ENCODE measurements around the gene HTR6. TPM values are rescaled to one million over a fixed set of nuclear protein-coding genes. Genes with fewer than 3 reads are reported as not detected.

HTR6 gene
- total and polyA plus RNA-seq, 2 donors (not counting 1 experiment from before 2014, with no cell fraction given), result under 0.01 to 0.02 TPM

GRCh38 chr1:19685994-19686393, 21.3 kb downstream of the HTR6 start:
- Histone ChIP-seq H3K4me3 (replicated peaks in 1 of 4; ENCODE audit: control extremely low read depth in 1 of 4, insufficient read depth in 1 of 4, low read depth in 3 of 4, low read length in 4 of 4) (no peak overlapping the region), H3K9ac (ENCODE audit: insufficient read depth, low read length) (no peak overlapping the region), H3K4me2 (ENCODE audit: extremely low read depth, insufficient read depth, low read length) (no peak overlapping the region), H3K36me3 (ENCODE audit: control insufficient read depth, insufficient read depth, low read length) (no peaks in the 10 kb centered on the region), H3K4me1 (ENCODE audit: control insufficient read depth, extremely low read depth, insufficient read depth, low read length) (peaks cover 4% of the 10 kb centered on the region), H3K27me3 (ENCODE audit: control insufficient read depth, insufficient read depth, low read length) (no peaks in the 10 kb centered on the region), H3K79me2 (ENCODE audit: control insufficient read depth, insufficient read depth, low read length) (no peaks in the 10 kb centered on the region), H3K27ac (ENCODE audit: insufficient read depth, low read length) (no peak overlapping the region), H3K9me3 (ENCODE audit: control insufficient read depth, insufficient read depth, low read depth, low read length) (no peaks in the 10 kb centered on the region), H2AFZ (ENCODE audit: low read length) (no peak overlapping the region), H4K20me1 (ENCODE audit: control insufficient read depth, extremely low read depth, insufficient read depth, low read length) (no peaks in the 10 kb centered on the region)
- no peak for DNase-seq (ENCODE audit: low read depth in 2 of 2)
- TF ChIP-seq CTCF (conservative IDR thresholded peaks at IDR 0.05 in 1 of 2, IDR thresholded peaks at IDR 0.05 in 1 of 2; ENCODE audit: low read depth in 1 of 2, low read length in 2 of 2) (no peak), EZH2 (IDR thresholded peaks at IDR 0.05; ENCODE audit: low read length, missing control alignments) (no peak)

GRCh38 chr1:19687414-19687813, 22.7 kb downstream of the HTR6 start:
- Histone ChIP-seq H3K9me3 (ENCODE audit: control insufficient read depth, insufficient read depth, low read depth, low read length) (no peaks in the 10 kb centered on the region), H3K4me2 (ENCODE audit: extremely low read depth, insufficient read depth, low read length) (no peak overlapping the region), H2AFZ (ENCODE audit: low read length) (no peak overlapping the region), H4K20me1 (ENCODE audit: control insufficient read depth, extremely low read depth, insufficient read depth, low read length) (no peaks in the 10 kb centered on the region), H3K4me1 (ENCODE audit: control insufficient read depth, extremely low read depth, insufficient read depth, low read length) (peaks cover 3% of the 10 kb centered on the region), H3K79me2 (ENCODE audit: control insufficient read depth, insufficient read depth, low read length) (no peaks in the 10 kb centered on the region), H3K36me3 (ENCODE audit: control insufficient read depth, insufficient read depth, low read length) (no peaks in the 10 kb centered on the region), H3K4me3 (replicated peaks in 1 of 4; ENCODE audit: control extremely low read depth in 1 of 4, insufficient read depth in 1 of 4, low read depth in 3 of 4, low read length in 4 of 4) (no peak overlapping the region), H3K27ac (ENCODE audit: insufficient read depth, low read length) (no peak overlapping the region), H3K27me3 (ENCODE audit: control insufficient read depth, insufficient read depth, low read length) (no peaks in the 10 kb centered on the region), H3K9ac (ENCODE audit: insufficient read depth, low read length) (no peak overlapping the region)
- DNase-seq (ENCODE audit: low read depth in 2 of 2), result no peak
- no peak for TF ChIP-seq EZH2 (IDR thresholded peaks at IDR 0.05; ENCODE audit: low read length, missing control alignments)
- no peak for TF ChIP-seq CTCF (conservative IDR thresholded peaks at IDR 0.05 in 1 of 2, IDR thresholded peaks at IDR 0.05 in 1 of 2; ENCODE audit: low read depth in 1 of 2, low read length in 2 of 2)

- H3K4me3 ChIP-seq (replicated peaks in 1 of 4; ENCODE audit: control extremely low read depth in 1 of 4, insufficient read depth in 1 of 4, low read depth in 3 of 4, low read length in 4 of 4), result no peak overlapping the region
- no peak for DNase-seq (ENCODE audit: low read depth in 2 of 2)
- no peak overlapping the region for H2AFZ ChIP-seq (ENCODE audit: low read length)
- H3K4me1 ChIP-seq (ENCODE audit: control insufficient read depth, extremely low read depth, insufficient read depth, low read length), result no peaks in the 10 kb centered on the region
- TF ChIP-seq CTCF (conservative IDR thresholded peaks at IDR 0.05 in 1 of 2, IDR thresholded peaks at IDR 0.05 in 1 of 2; ENCODE audit: low read depth in 1 of 2, low read length in 2 of 2), result no peak
- TF ChIP-seq EZH2 (IDR thresholded peaks at IDR 0.05; ENCODE audit: low read length, missing control alignments), result no peak
- H3K4me2 ChIP-seq (ENCODE audit: extremely low read depth, insufficient read depth, low read length), result no peak overlapping the region
- H4K20me1 ChIP-seq (ENCODE audit: control insufficient read depth, extremely low read depth, insufficient read depth, low read length), result no peaks in the 10 kb centered on the region
- no peak overlapping the region for H3K9ac ChIP-seq (ENCODE audit: insufficient read depth, low read length)
- H3K79me2 ChIP-seq (ENCODE audit: control insufficient read depth, insufficient read depth, low read length), result no peaks in the 10 kb centered on the region
- H3K27me3 ChIP-seq (ENCODE audit: control insufficient read depth, insufficient read depth, low read length), result no peaks in the 10 kb centered on the region
- H3K9me3 ChIP-seq (ENCODE audit: control insufficient read depth, insufficient read depth, low read depth, low read length), result no peaks in the 10 kb centered on the region
- H3K36me3 ChIP-seq (ENCODE audit: control insufficient read depth, insufficient read depth, low read length), result no peaks in the 10 kb centered on the region
- H3K27ac ChIP-seq (ENCODE audit: insufficient read depth, low read length), result no peak overlapping the region
Measured at GRCh38 chr1:19688041-19688842, 23.6 kb downstream of the HTR6 start.

Measured in fibroblast of lung (primary cell).